AG08396 (cell line): ENCODE measurements around the gene CDH24.

Source experiments
- DNase-seq: peaks from one replicate; pipeline ENCODE4 v3.0.0; 2012; ENCODE audit warnings: low spot score, mixed read lengths

The CDH24 gene

GRCh38 chr14:23091294-23092225 is 34.2 kb upstream of the CDH24 start:
- DNase-seq, result no peak

DNA sequence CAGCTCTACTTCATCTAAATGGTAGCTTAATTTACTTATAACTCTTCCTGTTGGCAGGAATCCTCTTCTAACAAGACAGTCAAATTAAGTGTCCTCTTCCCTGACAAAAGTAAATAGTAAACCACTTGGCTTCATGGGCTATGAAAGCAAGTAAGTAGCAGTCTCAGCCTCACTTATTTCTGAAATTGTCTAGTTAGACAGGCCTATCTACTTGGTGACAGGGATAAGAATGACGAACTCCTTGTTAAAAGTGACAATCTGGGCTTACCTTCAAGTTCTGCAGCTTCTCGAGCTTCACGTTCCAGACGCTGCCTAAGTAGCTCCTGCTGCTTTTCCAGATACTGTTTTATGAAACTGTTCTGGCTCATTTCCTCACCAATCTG is 32.9 kb upstream of the CDH24 start:
- DNase-seq, result no peak

GRCh38 chr14:23089498-23090253 is 32.4 kb upstream of the CDH24 start:
- no peak for DNase-seq

- DNase-seq, result no peak
These were observed 29.2 kb upstream of the CDH24 start for GRCh38 chr14:23086565-23086964.

DNA sequence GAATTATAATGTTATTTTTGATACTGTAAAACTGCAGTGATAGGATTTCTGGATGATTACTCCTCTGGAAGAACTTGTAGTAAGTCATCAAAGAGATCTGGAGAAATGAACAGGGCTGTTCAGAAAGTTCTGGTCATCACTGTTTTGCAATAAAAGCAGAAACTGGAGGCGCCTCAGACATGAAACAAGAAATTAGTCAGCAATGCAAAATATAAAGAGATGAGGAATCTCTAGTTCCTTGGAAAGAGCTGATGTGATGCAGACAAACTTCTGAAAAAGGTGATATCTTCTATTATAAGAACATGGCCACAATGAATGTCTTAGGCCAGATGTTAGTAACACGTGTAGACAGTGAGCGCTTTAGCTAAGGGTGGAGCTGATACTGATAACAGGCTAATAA is 28.1 kb upstream of the CDH24 start:
- no peak for DNase-seq

DNA sequence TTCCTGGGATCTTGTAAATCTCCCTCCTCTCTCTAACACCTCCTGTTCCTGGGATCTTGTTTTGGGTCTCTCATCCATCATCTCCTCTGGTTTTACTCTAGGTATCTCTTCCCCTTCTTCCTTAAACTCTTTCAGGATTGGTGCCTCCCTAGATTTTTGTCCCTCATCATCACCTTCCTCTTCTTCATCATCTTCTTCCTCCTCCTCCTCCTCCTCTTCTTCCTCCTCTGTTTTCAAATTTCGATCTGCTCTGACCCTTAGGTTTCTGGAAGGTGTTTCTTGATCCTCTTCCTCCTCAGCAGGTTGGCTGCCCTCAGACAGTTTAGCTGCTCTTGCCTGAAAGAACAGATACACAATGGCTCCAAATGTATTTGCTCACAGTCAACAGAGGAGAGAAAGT is 23.2 kb upstream of the CDH24 start:
- DNase-seq, result no peak

DNA sequence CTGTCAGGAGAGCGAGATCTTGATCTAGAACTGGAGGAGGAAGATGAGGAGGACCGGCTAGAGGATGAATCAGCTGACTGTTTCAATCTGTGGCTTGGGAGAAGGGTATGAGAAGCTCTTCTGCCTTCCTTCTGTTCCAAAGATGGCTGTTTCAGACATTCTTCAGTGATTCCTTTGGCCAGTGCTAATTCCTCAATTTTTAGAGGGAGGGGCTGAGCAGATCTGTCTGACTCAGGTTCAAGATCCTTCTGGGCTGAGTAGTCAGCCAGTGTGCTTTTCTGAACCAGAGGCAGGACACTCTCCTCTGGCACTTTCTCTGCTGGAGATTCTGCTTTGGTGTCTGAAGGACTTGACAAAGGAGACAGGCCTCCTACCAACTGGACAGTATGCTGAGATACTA is 22.4 kb upstream of the CDH24 start:
- DNase-seq, result no peak

GRCh38 chr14:23078692-23079116 is 21.4 kb upstream of the CDH24 start:
- peak; percentile 83 for DNase-seq

- DNase-seq, result no peak
These were observed 20.6 kb upstream of the CDH24 start for GRCh38 chr14:23077962-23078361.

DNA sequence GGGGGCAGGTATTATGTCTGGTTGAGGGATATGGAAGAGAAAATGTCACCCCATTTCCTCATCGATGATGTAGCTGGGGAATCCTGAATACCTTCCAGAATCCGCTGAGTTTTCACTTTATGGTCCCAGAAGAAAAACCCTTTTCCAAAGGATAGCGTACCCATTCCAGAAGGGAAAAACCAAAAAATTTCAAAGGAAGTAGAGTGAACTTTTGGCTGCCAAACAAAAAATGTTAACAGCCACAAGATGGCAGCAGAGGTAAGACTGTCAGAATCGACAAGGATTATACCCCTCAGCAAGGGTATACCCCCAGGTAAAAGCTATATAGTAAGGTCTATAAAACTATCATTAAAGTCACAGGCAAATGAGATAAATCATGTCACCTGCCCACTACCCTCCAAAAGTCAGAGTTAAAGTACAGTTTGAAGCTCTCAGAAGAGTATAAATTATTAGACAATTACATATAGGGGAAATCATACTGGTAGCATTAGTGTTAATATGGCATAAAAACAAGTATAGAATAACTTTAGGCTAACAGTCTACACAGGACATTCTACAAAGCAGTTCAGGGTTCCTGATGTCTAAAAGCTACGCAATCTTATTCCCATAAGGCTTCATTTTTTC is 19.6 kb upstream of the CDH24 start:
- no peak for DNase-seq

- no peak for DNase-seq
These were observed 17.6 kb upstream of the CDH24 start for GRCh38 chr14:23074906-23075305.

DNA sequence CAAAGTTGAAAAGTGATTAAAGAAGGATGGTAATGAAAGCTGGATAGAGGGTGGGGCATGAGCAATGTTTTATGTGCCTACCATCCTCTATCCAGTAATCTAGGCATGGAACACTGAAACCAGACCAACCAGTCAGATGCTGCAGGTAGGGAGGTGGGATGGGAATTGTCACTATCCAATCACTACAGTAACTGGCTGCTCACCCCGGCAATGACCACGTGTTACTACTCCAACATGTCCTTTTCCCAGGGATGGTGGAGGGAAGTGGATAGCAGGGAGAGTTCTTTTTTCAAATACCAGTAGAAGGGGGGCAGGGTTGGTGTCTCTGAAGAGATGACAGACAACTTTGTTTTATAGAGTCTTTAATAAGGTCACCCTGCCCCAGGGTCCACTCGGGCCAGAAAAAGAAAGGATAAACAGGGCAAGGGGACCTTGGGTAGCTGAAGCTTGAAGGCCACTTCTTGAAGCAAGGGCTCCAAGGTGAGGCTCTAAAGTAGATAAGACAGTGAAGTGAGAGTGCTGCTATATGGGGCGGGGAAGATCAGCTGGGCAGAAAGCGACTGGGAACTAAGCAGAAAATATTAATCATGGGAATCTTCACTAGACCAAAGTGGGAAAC is 14.7 kb upstream of the CDH24 start:
- DNase-seq, result peak; percentile 2

- peak; percentile 90 for DNase-seq
These were observed 14.1 kb upstream of the CDH24 start for GRCh38 chr14:23071244-23071920.

GRCh38 chr14:23070262-23071129 is 13.2 kb upstream of the CDH24 start:
- peak; percentile 27 for DNase-seq

GRCh38 chr14:23069413-23069806 is 12.1 kb upstream of the CDH24 start:
- peak; percentile 2 for DNase-seq

DNA sequence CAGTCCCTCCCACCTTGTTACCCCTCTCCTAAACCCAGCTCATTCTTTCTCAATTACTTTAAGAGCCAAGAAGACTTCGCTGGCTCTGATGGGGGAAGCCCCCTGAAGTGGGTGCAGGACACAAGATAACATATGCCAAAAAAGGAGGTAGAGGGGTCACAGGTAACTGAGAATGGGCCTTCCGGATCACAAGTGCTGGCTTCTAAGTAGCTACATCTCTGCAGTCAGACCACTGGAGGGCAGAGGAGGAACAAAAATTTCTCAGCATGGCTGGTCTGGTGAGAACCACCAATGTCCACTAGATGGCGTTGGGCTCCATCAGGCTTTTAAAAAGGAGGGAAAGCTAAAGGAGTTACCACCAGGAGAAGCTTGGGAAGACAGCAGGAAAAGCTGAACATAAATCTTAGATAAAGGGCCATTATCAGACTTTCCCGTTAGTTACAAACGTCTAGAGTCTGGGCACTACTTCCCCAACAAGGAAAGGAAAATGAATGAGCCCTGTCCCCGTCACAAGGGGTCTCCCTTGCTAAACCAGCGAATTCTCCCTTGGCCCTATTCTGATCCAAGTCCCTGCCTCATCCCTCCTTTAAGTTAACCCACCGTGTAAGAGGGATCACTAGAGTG is 11.6 kb upstream of the CDH24 start:
- DNase-seq, result peak; percentile 89

- DNase-seq, result peak; percentile 34
These were observed 10.8 kb upstream of the CDH24 start for GRCh38 chr14:23067847-23068788.

DNA sequence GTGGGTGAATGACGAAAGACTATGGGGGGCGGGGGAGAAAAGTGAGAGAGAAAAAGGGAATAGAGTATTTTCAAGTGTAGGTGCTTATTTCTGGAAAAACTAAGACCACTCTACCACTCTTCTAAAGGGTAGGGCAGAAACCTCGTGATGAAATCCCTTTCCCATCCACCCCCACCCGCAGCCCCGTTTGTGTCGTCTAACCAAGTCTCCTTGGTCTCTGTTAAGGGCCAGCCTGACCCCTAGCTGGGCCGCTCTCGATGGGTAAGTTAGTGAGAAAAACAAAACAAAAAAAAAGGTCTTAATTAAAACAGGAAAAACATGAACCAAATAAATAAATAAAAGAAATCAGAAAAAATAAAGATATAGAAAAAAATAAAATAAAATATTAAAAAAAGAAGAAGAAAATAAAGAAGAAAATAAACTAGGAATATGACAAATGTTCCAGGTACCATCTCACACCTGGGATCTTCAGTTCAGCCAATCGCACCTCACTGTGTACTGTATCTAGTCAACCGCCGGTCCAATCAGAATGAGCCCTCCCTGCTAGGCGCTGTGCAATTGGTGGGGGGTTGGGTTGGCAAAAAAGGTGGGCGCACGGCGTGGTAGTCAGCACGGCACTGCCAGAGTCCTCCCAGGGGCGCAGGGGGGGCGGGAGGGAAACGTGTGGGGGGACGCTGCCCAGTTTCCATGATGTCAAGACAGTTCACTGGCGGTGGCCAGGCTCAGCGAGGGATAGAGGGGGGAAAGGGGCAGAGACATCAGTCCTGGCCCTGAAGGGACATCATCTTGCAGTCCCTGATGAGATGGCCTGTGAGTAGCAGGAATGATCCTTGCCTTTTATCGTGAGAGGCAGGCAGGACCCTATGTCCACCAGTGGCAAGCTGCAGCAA is 9.8 kb upstream of the CDH24 start:
- DNase-seq, result no peak
